NT2/D1 (cell line): ENCODE measurements around the gene BRAT1.

Experiments
- YY1 ChIP-seq: IDR thresholded peaks from 2 replicates; pipeline ENCODE4 v1.6.1; 2011; ENCODE audit not compliant: insufficient read length, insufficient read depth
- ZNF274 ChIP-seq: IDR thresholded peaks from 2 replicates; pipeline ENCODE4 v1.6.1; 2011; ENCODE audit warnings: mild to moderate bottlenecking, low read depth, low read length

- TF ChIP-seq ZNF274 (no peak), YY1 (no peak)
These were observed 16.9 kb upstream of the BRAT1 start for GRCh38 chr7:2572101-2572842.
